ENCODE results near the gene NKX3-2. TPM values are rescaled to one million over a fixed set of nuclear protein-coding genes. Genes with fewer than 3 reads are reported as not detected.

The NKX3-2 gene
- total and polyA plus RNA-seq, 9 of the 15 experiments (the other 6 are each of a cell fraction or from before 2014, with no cell fraction given) = 0.03 to 0.81 (median 0.27) TPM; not detected in 1

- no peak for TF ChIP-seq TSHZ1 (CRISPR knock-in tag; IDR thresholded peaks at IDR 0.05)
These were observed 7.1 kb downstream of the NKX3-2 start (continued) for GRCh38 chr4:13537011-13537831.

- Histone ChIP-seq H3K9me1 (ENCODE audit: control insufficient read depth, insufficient read depth, low read length) (no peaks in the 10 kb centered on the region), H4K20me1 (replicated peaks; ENCODE audit: control insufficient read depth, insufficient read depth, low read length) (no peaks in the 10 kb centered on the region; the same call in 1 of the 2 replicates), H3K4me1 (replicated peaks in 1 of 2; ENCODE audit: control insufficient read depth in 2 of 2, insufficient read depth in 2 of 2, low read length in 2 of 2) (peaks cover under 1 to 15% of the 10 kb centered on the region in 2 experiments; a peak in 2 of 5 replicates), H3K9ac (ENCODE audit: insufficient read depth in 1 of 2, low read depth in 2 of 2, low read length in 2 of 2) (no peak overlapping the region), H3K4me2 (ENCODE audit: insufficient read depth, low read length) (no peak overlapping the region), H3K4me3 (no peak overlapping the region), H2AFZ (ENCODE audit: low read depth, low read length) (no peak overlapping the region), H3K27ac (ENCODE audit: extremely low read depth, low read depth, low read length) (no peak overlapping the region), H3K27me3 (ENCODE audit: control insufficient read depth in 2 of 2, insufficient read depth in 2 of 2, low read length in 2 of 2) (peaks cover 44 to 75% of the 10 kb centered on the region in 2 experiments), H3K79me2 (ENCODE audit: control insufficient read depth, insufficient read depth, low read length) (no peaks in the 10 kb centered on the region), H3K9me3 (replicated peaks; ENCODE audit: control insufficient read depth, insufficient read depth, low read depth, low read length) (no peaks in the 10 kb centered on the region), H3K36me3 (ENCODE audit: control insufficient read depth, insufficient read depth, low read length) (no peaks in the 10 kb centered on the region)
- intact Hi-C loops (cut with micrococcal nuclease) (loop anchor here (5.0 kb wide), 1 partner anchor 169 kb away; no protein-coding TSS in a partner anchor), in situ Hi-C loops (cut with MboI) (no loop called here)
- ChIA-PET CTCF (ENCODE audit: low intra/inter-chr PET ratio) (no interaction called here), POLR2A (no interaction called here)
- TF ChIP-seq ZNF696 (CRISPR knock-in tag; conservative IDR thresholded peaks at IDR 0.05) = no peak
- TF ChIP-seq CBFA2T2 (conservative IDR thresholded peaks at IDR 0.05) = no peak
- BruUV-seq (replicated peaks) = no TSS peak
- 11% methylated on average over 6 of the region's 6 CpGs for WGBS (ENCODE audit: insufficient coverage, low coverage, missing lambda C conversion rate)
- DNase-seq (ENCODE audit: extremely low read depth in 1 of 4, low spot score in 3 of 4) (peak in 1 of 4 experiments; percentile 5), FAIRE-seq (no peak), ATAC-seq (no peak)
These were observed 7.7 kb downstream of the NKX3-2 start for GRCh38 chr4:13536607-13537006.
